ENCODE measurements around the gene CALHM2.
A peak's percentile ranks its signal among the peaks of the same experiment; 100 is the strongest.
"Not testable (repeated sequence)": the region's sequence is repeated elsewhere in the genome, so short reads cannot be mapped to it uniquely, and the experiment has no call there.

CALHM2 gene

DNA sequence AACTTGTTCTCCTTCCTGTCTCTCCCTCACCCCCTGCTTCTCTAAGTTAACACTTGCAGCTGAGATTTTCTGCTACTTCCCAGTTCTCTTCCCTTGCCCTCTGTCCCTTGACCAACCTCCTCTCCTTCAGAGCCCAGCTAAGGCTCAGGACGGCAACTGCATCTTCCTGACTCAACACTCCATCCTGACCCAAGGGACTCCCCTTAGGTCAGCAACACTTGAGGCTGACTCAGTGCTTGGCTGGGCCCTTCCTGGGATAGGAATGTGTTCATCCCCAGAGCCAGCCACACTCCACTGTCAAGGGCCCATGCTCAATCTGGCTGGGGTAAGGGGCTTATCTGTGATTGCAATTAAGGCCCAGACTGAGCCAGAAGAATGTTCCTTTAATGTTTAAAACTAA, 3.4 kb downstream of the CALHM2 start:
- DNase-seq = peak; percentile 66

- no peak for DNase-seq
Observed at GRCh38 chr10:103447187-103447586, 5.0 kb downstream of the CALHM2 start.

GRCh38 chr10:103445767-103446567, 6.2 kb downstream of the CALHM2 start:
- peak; percentile 46 for DNase-seq

DNA sequence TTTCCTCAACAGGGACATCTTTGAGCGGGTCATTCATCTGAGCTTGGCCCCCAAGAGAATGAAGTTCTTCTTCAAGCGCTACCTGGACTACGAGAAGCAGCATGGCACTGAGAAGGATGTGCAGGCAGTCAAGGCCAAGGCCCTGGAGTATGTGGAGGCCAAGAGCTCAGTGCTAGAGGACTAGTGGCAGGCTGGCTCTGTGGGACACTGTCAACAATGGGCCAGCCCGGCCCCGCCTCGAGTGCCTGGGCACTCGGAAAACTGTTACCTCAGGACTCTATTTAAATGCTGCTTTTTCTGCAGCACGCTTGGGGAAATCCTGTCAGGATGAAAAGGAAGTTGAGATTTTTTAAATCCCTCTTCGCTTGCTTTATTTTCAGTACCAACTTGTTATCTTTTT, 6.8 kb downstream of the CALHM2 start:
- DNase-seq = no peak

DNA sequence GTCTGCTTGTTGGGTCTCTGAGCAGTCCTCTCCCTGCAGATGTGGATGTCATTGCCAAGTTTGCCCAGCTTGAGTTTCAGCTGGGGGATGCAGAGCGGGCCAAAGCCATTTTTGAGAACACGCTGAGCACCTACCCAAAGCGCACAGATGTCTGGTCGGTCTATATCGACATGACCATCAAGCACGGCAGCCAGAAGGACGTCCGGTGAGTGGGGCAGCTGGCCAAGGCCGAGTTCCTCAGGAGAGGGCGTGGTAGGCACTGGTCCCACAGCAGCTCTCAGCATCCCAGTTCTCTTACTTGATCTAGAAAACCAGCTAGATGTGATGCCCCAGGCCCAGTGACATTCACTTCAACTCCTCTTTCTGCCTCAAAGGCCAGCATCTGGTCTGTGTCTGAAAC, 7.7 kb downstream of the CALHM2 start:
- DNase-seq = no peak

GRCh38 chr10:103443475-103444185, 8.5 kb downstream of the CALHM2 start:
- DNase-seq = no peak

DNA sequence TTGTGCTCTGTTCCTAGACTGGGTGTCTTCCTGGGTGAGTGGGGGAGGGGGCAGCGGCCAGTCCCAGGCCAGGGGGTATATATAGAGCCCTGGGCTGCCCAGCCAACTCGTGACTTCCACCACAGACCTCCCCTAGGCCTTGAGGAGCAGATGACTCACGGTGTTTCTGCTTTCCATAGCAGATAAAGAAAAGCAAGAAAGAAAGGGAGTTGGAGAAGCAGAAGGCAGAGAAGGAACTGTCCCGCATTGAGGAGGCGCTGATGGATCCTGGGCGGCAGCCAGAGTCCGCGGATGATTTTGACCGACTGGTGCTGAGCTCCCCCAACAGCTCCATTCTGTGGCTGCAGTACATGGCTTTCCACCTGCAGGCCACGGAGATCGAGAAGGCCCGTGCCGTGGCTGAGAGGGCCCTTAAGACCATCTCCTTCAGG, 10.1 kb downstream of the CALHM2 start:
- peak; percentile 55 for DNase-seq

DNA sequence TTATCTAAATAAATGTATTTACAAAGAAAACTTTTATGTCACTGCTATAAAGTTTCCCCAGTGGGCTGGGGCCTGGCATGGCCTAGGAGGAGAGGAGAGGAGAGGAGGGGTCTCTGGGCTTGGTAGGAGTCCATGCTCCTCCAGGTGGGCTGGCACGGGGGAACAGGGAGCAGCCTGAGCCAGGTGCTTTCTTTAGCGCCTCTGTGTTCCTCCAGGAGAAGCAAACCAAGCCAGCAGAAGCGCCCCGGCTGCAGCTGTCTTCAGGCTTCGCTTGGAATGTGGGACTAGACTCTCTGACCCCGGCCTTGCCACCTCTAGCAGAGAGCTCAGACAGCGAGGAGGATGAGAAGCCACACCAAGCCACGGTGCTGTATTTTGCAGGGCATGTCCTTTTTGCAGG, 10.6 kb downstream of the CALHM2 start:
- DNase-seq = no peak

DNA sequence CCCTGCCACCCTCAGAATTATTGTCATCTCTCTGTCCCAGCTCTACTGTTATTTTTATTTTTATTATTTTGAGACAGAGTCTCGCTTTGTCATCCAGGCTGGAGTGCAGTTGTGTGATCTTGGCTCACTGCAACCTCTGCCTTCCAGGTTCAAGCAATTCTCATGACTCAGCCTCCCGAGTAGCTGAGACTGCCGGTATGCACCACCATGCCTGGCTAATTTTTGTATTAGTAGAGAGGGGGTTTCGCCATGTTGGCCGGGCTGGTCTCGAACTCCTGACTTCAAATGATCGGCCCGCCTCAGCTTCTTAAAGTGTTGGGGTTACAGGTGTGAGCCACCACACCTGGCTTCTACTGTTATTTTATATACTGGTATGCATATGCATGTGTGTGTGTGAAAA, 11.0 kb downstream of the CALHM2 start:
- DNase-seq = no peak

GRCh38 chr10:103440416-103440815, 11.8 kb downstream of the CALHM2 start:
- DNase-seq = no peak

GRCh38 chr10:103439776-103440175, 12.4 kb downstream of the CALHM2 start:
- no peak for DNase-seq

DNA sequence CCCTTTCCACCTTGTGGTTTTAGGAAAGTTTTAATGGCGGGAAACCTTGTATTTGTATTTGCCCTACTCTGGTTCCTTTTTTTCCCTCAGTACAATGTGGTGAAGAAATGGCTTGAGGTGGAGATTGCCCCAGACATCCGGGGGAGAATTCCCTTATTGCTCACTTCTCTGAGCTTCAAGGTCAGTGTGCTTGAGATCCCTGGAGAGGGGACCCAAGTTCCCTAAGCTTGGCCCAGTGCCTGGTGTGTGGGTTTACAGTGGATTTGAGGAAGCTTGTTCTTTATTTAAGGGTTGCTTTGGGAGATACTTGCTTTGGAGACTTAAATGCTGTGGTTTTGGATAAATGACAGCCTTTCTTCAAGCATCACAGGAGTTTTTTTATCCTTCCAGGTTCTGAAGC, 18.3 kb downstream of the CALHM2 start:
- DNase-seq = peak; percentile 91

GRCh38 chr10:103431902-103432301, 20.3 kb downstream of the CALHM2 start:
- no peak for DNase-seq

DNA sequence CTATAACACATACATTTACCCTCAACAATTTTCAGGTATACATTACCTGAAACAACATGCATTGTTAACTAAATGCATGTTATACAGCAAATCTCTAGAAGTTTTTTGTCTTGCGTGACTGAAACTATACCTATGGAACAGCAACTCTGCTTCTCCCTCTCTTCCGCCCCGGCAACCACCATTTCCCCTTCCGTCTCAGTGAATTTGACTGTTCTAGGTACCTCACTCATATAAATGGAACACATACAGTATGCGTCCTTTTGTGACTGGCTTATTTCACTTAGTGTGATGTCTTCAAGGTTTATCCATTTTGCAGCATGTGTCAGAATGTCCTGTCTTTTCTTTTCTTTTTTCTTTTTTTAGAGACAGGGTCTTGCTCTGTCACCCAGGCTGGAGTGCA, 22.5 kb downstream of the CALHM2 start:
- no peak for DNase-seq

- DNase-seq = no peak
Observed at GRCh38 chr10:103428989-103429643, 23.1 kb downstream of the CALHM2 start.

GRCh38 chr10:103427866-103428265, 24.3 kb downstream of the CALHM2 start:
- no peak for DNase-seq

- DNase-seq = no peak
Observed at GRCh38 chr10:103423748-103424147, 28.4 kb downstream of the CALHM2 start.

GRCh38 chr10:103419101-103419500, 33.1 kb downstream of the CALHM2 start:
- no peak for DNase-seq

GRCh38 chr10:103417601-103418000, 34.6 kb downstream of the CALHM2 start:
- no peak for DNase-seq

GRCh38 chr10:103417148-103417469, 35.1 kb downstream of the CALHM2 start:
- DNase-seq = not testable (repeated sequence)

DNA sequence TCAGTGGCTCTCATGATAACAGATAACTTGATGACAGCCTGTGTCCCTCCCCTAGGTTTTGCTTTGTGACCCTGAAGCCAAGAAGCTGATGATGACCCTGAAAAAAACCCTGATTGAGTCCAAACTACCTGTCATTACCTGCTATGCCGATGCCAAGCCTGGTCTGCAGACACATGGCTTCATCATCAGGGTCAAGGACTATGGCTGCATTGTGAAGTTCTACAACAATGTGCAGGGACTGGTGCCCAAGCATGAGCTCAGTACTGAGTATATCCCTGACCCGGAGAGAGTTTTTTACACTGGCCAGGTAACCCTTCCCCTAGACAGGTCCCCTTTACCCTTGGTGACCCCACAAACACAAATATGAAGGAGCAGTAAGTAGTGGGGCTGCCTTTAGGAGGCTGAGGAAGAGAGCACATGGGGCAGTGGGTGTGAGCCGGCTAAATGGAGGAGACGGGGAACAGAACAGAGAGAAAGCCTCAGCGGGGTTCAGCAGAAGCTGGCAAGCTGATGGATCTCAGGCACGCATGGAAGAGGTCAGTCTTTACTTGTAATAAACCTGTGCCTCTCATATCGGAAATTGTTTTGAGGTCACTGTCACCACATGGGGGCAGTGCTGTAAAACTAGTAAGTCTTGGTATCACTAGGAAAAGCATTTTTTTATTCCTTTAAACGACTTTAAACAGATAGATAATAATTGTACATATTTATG, 35.6 kb downstream of the CALHM2 start:
- DNase-seq = peak; percentile 73

DNA sequence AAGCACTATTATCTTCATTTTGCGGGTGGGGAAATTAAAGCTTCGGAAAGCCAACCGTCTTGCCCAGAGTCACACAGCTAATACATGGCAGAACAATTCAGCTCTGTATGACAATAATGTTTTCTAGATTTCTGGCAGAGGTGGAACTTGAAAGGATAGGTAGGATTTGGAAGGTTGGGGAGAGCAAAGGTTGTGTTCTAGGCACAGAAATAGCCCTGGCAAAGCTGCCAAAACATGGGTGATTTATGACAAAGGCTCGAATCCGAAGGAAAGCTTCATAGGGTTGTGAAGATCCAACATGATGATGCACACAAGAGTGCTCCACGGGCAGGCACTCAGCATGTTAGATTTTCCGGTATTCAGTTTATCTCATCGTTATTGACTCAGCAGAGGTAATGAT, 36.6 kb downstream of the CALHM2 start:
- DNase-seq = no peak

- no peak for DNase-seq
Observed at GRCh38 chr10:103413564-103413963, 38.6 kb downstream of the CALHM2 start.
